ENCODE results near the gene AAK1. TPM values are rescaled to one million over a fixed set of nuclear protein-coding genes. Genes with fewer than 3 reads are reported as not detected.

AAK1 gene
- total and polyA plus RNA-seq, 2 of the 13 experiments (the other 11 are each of a cell fraction or from before 2014, with no cell fraction given), result 9.8 to 10.3 TPM

- Histone ChIP-seq H3K27me3 (ENCODE audit: control insufficient read depth in 1 of 2, insufficient read depth in 2 of 2, low read length in 2 of 2) (no peaks in the 10 kb centered on the region), H3K4me3 (replicated peaks in 1 of 3; ENCODE audit: insufficient read depth in 1 of 3, low read depth in 2 of 3, low read length in 3 of 3) (no peak overlapping the region), H3K79me2 (ENCODE audit: insufficient read depth, low read length) (no peaks in the 10 kb centered on the region), H3K9ac (ENCODE audit: insufficient read depth, low read depth, low read length) (no peak overlapping the region), H3K9me3 (ENCODE audit: low read length) (no peaks in the 10 kb centered on the region), H3K4me1 (ENCODE audit: insufficient read depth, low read length) (peaks cover 44% of the 10 kb centered on the region), H3K27ac (ENCODE audit: extremely low read length, insufficient read depth, low read length) (no peak overlapping the region), H3K36me3 (replicated peaks in 1 of 2; ENCODE audit: control insufficient read depth in 1 of 2, insufficient read depth in 2 of 2, low read length in 2 of 2) (no peaks in the 10 kb centered on the region), H2AFZ (ENCODE audit: low read length) (no peak overlapping the region), H3K4me2 (ENCODE audit: low read depth, low read length) (no peak overlapping the region), H4K20me1 (ENCODE audit: insufficient read depth, low read length) (no peaks in the 10 kb centered on the region)
- POLR2A ChIA-PET, result no interaction called here
- in situ Hi-C loops (cut with HindIII; ENCODE audit: extremely low pct_ligation_motif_present, low pct_unique_long_range_greater_than_20kb) (no loop called here), intact Hi-C loops (cut with micrococcal nuclease; ENCODE audit: unreplicated experiment) (no loop called here)
- no TSS peak for BruUV-seq (replicated peaks)
- TF ChIP-seq BCL6 (CRISPR knock-in tag; IDR thresholded peaks at IDR 0.05) (peak; percentile 49; the same call in 1 of the 2 replicates), ZFP36L1 (CRISPR knock-in tag; IDR thresholded peaks at IDR 0.05) (no peak), ZNF260 (CRISPR knock-in tag; IDR thresholded peaks at IDR 0.05; ENCODE audit: borderline replicate concordance, low read depth) (no peak), HMGXB3 (CRISPR knock-in tag; IDR thresholded peaks at IDR 0.05; ENCODE audit: borderline replicate concordance) (no peak), HNF4A (CRISPR knock-in tag; IDR thresholded peaks at IDR 0.05) (peak; percentile 41), KDM4B (CRISPR knock-in tag; IDR thresholded peaks at IDR 0.05) (no peak), ZFP36 (IDR thresholded peaks at IDR 0.05; ENCODE audit: borderline replicate concordance, low read depth, low read length, partially characterized antibody) (no peak), ZNF576 (CRISPR knock-in tag; IDR thresholded peaks at IDR 0.05) (no peak)
- no peak for FAIRE-seq
- DNase-seq (ENCODE audit: low spot score), result no peak
- WGBS (ENCODE audit: low lambda C conversion rate), result 61% methylated on average over 3 of the region's 3 CpGs
- peak; percentile 42; the same call in 2 of the 3 replicates for ATAC-seq
- CTCF ChIA-PET (ENCODE audit: low intra/inter-chr PET ratio, low total read pairs), result no interaction called here
Measured at GRCh38 chr2:69583321-69583833, 60.2 kb downstream of the AAK1 start.
